K562 (cell line): ENCODE measurements around the gene COL9A2. TPM values are rescaled to one million over a fixed set of nuclear protein-coding genes. Genes with fewer than 3 reads are reported as not detected.
A peak's percentile ranks its signal among the peaks of the same experiment; 100 is the strongest.

Experiments
- AFF1 ChIP-seq, 2 experiments: fragments of 450-650 bp; IDR thresholded peaks; 2 replicates each; pipeline ENCODE4 v1.6.1; 2018; ENCODE audit warnings: mild to moderate bottlenecking in 2 of 2, low read depth in 1 of 2; ENCODE audit not compliant: partially characterized antibody in 2 of 2
- ATF4 ChIP-seq: fragments of 450-650 bp; formaldehyde crosslinking; IDR thresholded peaks from 2 replicates; pipeline ENCODE4 v1.4.0; 2022; ENCODE audit warnings: mild to moderate bottlenecking, moderate library complexity
- BACH1 ChIP-seq: fragments of 200-800 bp; sonication (Bioruptor generic); IDR thresholded peaks from 2 replicates; pipeline ENCODE4 v1.6.1; 2016; ENCODE audit warnings: missing genetic modification characterization, missing compliant biosample characterization
- CHCHD3 ChIP-seq: fragments of 250-450 bp; sonication (Bioruptor Pico); IDR thresholded peaks from 2 replicates; pipeline ENCODE4 v2.1.2; 2022; ENCODE audit warnings: mild to moderate bottlenecking
- FOSL1 ChIP-seq: fragments of 200-800 bp; sonication (Bioruptor generic); conservative IDR thresholded peaks from 2 replicates; pipeline ENCODE4 v1.6.1; 2016; ENCODE audit warnings: missing genetic modification characterization, missing compliant biosample characterization
- GATA2 ChIP-seq: sonication (generic); formaldehyde crosslinking; IDR thresholded peaks from 2 replicates; pipeline ENCODE4 v1.4.0; 2020; ENCODE audit warnings: mild to moderate bottlenecking, missing genetic modification reagents
- HDAC2 ChIP-seq: fragments of 450-650 bp; IDR thresholded peaks from 2 replicates; pipeline ENCODE4 v1.6.1; 2016; ENCODE audit warnings: mild to moderate bottlenecking
- HMG20B ChIP-seq: fragments of 250-450 bp; sonication (Bioruptor Pico); IDR thresholded peaks from 2 replicates; pipeline ENCODE4 v1.5.0; 2021; ENCODE audit warnings: mild to moderate bottlenecking
- HMGXB4 ChIP-seq: sonication (generic); formaldehyde crosslinking; IDR thresholded peaks from 2 replicates; pipeline ENCODE4 v1.8.1; 2023; ENCODE audit warnings: mild to moderate bottlenecking, missing genetic modification reagents
- POU5F1 ChIP-seq: fragments of 150-350 bp; IDR thresholded peaks from 2 replicates; pipeline ENCODE4 v1.6.1; 2014; ENCODE audit warnings: borderline replicate concordance, low read length, low read depth, mild to moderate bottlenecking; ENCODE audit not compliant: partially characterized antibody
- SNIP1 ChIP-seq: fragments of 450-650 bp; IDR thresholded peaks from 2 replicates; pipeline ENCODE4 v1.7.1; 2017; ENCODE audit warnings: low read depth, mild to moderate bottlenecking
- STAG1 ChIP-seq: sonication (generic); formaldehyde crosslinking; IDR thresholded peaks from 2 replicates; pipeline ENCODE4 v1.5.0; 2020; ENCODE audit warnings: missing genetic modification reagents, borderline replicate concordance
- TARDBP ChIP-seq: fragments of 450-650 bp; IDR thresholded peaks from 2 replicates; pipeline ENCODE4 v1.6.1; 2016
- TOE1 ChIP-seq, 2 experiments: fragments of 450-650 bp in 1 of 2; sonication (generic) in 1 of 2; formaldehyde crosslinking in 1 of 2; IDR thresholded peaks; 2 replicates each; pipeline versions ENCODE4 v1.7.1 to v1.8.0; 2016 to 2022; ENCODE audit warnings: borderline replicate concordance in 2 of 2, mild to moderate bottlenecking in 2 of 2, antibody characterized with exemption in 1 of 2, inconsistent platforms in 1 of 2, low read depth in 1 of 2, missing genetic modification reagents in 1 of 2, moderate library complexity in 1 of 2
- TRIM25 ChIP-seq: fragments of 450-650 bp; IDR thresholded peaks from 2 replicates; pipeline ENCODE4 v1.7.0; 2016; ENCODE audit warnings: borderline replicate concordance
- ZBTB9 ChIP-seq: fragments of 450-650 bp; formaldehyde crosslinking; IDR thresholded peaks from 2 replicates; pipeline ENCODE4 v1.4.0; 2020; ENCODE audit warnings: mild to moderate bottlenecking, moderate library complexity
- ZNF766 ChIP-seq: fragments of 200-800 bp; sonication (Bioruptor generic); conservative IDR thresholded peaks from 2 replicates; pipeline ENCODE4 v1.6.1; 2016; ENCODE audit warnings: missing genetic modification characterization, missing compliant biosample characterization
- polyA plus RNA-seq, 8 experiments: library from polyadenylated mRNA; depleted of rRNA in 4 of 8; stranded (reverse) in 5 of 8; unstranded in 3 of 8; fragments of >200 nt; fragmentation: Nextera tagmentation in 2 of 8; fragmentation: Illumina TruSeq in 1 of 8; extraction: Ambion mirVana in 2 of 8; extraction: Trizol in 1 of 8; gene quantifications; 2 replicates each; pipeline versions ENCODE4 v1.2.1 to v1.2.3, GENCODE V29; 2011 to 2014; ENCODE audit warnings: inconsistent platforms in 1 of 8, missing spikeins in 1 of 8
- total RNA-seq, 7 experiments: library from RNA; depleted of rRNA in 6 of 7; stranded (reverse); fragments of >200 nt in 6 of 7; fragmentation: Illumina TruSeq in 2 of 7; extraction: Trizol in 2 of 7; gene quantifications; 2 replicates each; pipeline versions ENCODE4 v1.2.1 to v1.2.3, GENCODE V29; 2011 to 2021; ENCODE audit warnings: low replicate concordance in 1 of 7

COL9A2 gene
- total and polyA plus RNA-seq, 9 of the 15 experiments (the other 6 are each of a cell fraction or from before 2014, with no cell fraction given) = 0.03 to 2.2 (median 0.31) TPM

GRCh38 chr1:40338745-40339419 is 21.8 kb upstream of the COL9A2 start (continued):
- TF ChIP-seq HMGXB4 (no peak), HMG20B (no peak), SNIP1 (no peak), CHCHD3 (CRISPR knock-in tag) (no peak), TOE1 (IDR thresholded peaks at IDR 0.05; ENCODE audit: borderline replicate concordance) (no peak; the same call in 1 of the 2 replicates), TOE1 (CRISPR knock-in tag; IDR thresholded peaks at IDR 0.05; ENCODE audit: borderline replicate concordance, low read depth) (no peak), POU5F1 (no peak), ZNF766 (CRISPR knock-in tag) (0 out of 2 replicates have a peak, but pooled peaks have one; percentile 30), TARDBP (no peak), STAG1 (CRISPR knock-in tag) (peak; percentile 94), AFF1 (IDR thresholded peaks at IDR 0.05; ENCODE audit: low read depth in 1 of 2, partially characterized antibody in 2 of 2) (no peak), ZBTB9 (CRISPR knock-in tag) (0 out of 2 replicates have a peak, but pooled peaks have one; percentile 14), BACH1 (tag) (no peak), ATF4 (no peak), HDAC2 (0 out of 2 replicates have a peak, but pooled peaks have one; percentile 47), GATA2 (no peak), TRIM25 (no peak), FOSL1 (0 out of 2 replicates have a peak, but pooled peaks have one; percentile 18)
